Colonic mucosa (tissue), 4 donors: ENCODE results near the gene MRPL36. TPM values are rescaled to one million over a fixed set of nuclear protein-coding genes. Genes with fewer than 3 reads are reported as not detected.
A peak's percentile ranks its signal among the peaks of the same experiment; 100 is the strongest.

Experiments
- DNase-seq: peaks from one replicate; pipeline ENCODE4 v3.0.0-alpha.2; 2020
- H3K27ac ChIP-seq: fragments of 200-600 bp; one replicate; pipeline ENCODE4 v1.8.0; 2021
- H3K27me3 ChIP-seq: fragments of 200-600 bp; one replicate; pipeline ENCODE4 v1.8.0; 2021
- H3K36me3 ChIP-seq: fragments of 200-600 bp; one replicate; pipeline ENCODE4 v1.8.0; 2021
- H3K4me1 ChIP-seq: fragments of 200-600 bp; one replicate; pipeline ENCODE4 v1.8.0; 2021; ENCODE audit warnings: mild to moderate bottlenecking
- H3K4me3 ChIP-seq: fragments of 200-600 bp; one replicate; pipeline ENCODE4 v1.8.0; 2021
- H3K9ac ChIP-seq, 2 donors: one replicate each; pipeline ENCODE4 v1.7.0; 2013; ENCODE audit warnings: control low read depth in 2 of 2, low read depth in 2 of 2, low read length in 2 of 2
- H3K9me3 ChIP-seq: fragments of 200-600 bp; one replicate; pipeline ENCODE4 v1.8.0; 2021
- intact Hi-C: fragments of 100-400 bp; cut with DNase I; formaldehyde crosslinking; loops from one replicate; pipeline ENCODE4 v1.14.1; 2022
- total RNA-seq, 2 donors: library from RNA; stranded (reverse); fragmentation: NEBNext Ultra II Directional in 1 of 2; extraction: Animal tissue kit (Norgen Biotek cat#: 25700) in 1 of 2; gene quantifications; one replicate each; pipeline ENCODE4 v1.2.1, GENCODE V29; 2021
- TF ChIP-seq, protein P1 (sequence below): fragments of 200-600 bp; IDR thresholded peaks from one replicate; pipeline ENCODE4 v1.8.0; 2022; ENCODE audit warnings: antibody characterized with exemption, mild to moderate bottlenecking
- donor health status: healthy.
- donor health status: DM: no; HTN: no; CAD: no.
- donor health status: DM: no; HTN: no; CAD: no.

The MRPL36 gene
- total RNA-seq, 2 donors from 2014 or later = 33.0 to 56.3 TPM

DNA sequence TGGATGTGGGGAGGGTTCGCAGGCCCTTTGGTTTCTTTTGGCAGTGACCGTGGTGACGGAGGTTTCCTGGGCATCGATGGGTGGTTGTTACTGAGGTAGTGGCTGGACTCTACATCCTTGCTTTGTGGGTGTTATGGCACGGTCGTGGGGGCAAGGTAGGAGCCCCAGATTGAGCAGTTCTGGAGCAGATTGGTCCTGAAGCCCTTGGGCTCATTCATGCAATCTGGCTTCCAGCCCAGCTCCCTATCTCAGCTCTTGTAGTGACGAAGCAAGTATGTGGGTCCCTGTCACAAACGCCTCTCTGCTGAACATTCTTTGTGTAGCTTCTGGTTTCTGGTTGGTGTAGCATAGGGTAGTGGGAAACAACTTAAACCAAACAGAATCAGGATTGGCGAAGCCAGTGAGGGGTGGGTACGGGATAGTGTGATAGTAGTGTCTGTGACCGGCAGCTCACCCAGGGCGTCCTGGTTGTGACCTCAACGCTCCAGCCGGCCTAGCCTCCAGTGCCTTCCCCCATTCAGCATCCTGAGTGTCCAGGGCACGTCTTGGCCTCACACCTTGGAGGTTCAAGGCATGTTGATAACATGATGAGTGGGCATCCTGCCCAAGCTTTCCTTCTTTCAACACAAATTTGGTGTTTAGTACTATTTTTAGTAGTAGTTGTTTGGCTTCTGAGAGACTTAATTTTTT, 4.5 kb upstream of the MRPL36 start:
- Histone ChIP-seq H3K9me3 (no peaks in the 10 kb centered on the region), H3K4me1 (no peaks in the 10 kb centered on the region), H3K27ac (no peak overlapping the region), H3K4me3 (no peak overlapping the region), H3K36me3 (peaks cover 6% of the 10 kb centered on the region), H3K27me3 (no peaks in the 10 kb centered on the region), H3K9ac (no peak overlapping the region)
- no peak for DNase-seq
- TF ChIP-seq, protein P1, sequence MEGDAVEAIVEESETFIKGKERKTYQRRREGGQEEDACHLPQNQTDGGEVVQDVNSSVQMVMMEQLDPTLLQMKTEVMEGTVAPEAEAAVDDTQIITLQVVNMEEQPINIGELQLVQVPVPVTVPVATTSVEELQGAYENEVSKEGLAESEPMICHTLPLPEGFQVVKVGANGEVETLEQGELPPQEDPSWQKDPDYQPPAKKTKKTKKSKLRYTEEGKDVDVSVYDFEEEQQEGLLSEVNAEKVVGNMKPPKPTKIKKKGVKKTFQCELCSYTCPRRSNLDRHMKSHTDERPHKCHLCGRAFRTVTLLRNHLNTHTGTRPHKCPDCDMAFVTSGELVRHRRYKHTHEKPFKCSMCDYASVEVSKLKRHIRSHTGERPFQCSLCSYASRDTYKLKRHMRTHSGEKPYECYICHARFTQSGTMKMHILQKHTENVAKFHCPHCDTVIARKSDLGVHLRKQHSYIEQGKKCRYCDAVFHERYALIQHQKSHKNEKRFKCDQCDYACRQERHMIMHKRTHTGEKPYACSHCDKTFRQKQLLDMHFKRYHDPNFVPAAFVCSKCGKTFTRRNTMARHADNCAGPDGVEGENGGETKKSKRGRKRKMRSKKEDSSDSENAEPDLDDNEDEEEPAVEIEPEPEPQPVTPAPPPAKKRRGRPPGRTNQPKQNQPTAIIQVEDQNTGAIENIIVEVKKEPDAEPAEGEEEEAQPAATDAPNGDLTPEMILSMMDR = no peak
- intact Hi-C loops = no loop called here

DNA sequence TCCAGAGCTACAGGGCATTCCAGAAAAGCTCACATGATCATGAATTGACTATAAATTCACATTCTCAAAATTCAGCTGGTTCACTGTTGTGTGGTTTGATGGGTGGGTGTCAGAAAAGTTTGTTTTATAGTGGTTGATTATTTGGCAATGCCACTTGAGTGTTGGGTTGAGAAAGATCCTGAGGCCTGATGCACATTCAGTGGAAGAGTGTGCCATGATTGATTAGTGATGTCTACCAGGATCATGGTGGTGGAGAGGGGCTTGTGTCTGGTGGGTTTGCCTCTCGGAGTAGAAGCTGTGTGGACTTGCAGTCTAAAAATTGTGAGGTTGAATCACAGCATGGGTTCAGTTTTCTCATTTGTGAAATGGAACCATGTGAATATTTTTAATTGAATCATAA, 3.6 kb upstream of the MRPL36 start:
- H3K4me1 ChIP-seq = peaks cover 4% of the 10 kb centered on the region
- H3K27me3 ChIP-seq = no peaks in the 10 kb centered on the region

DNA sequence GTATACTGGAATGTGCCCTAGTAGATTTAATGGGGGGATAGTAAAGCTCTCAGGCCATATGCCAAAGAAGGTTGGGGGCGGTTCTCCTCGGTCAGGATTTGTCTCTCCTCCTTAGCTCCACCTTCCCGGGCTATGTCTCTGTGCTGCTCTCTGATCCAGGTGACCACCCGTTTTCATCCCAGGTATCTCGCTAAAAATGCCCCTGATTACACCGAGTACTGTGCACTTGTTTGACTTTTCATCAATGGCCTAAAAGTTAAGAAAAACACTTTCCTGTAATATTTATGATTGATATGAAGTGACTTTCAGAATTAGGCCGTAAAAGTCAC, 2.3 kb upstream of the MRPL36 start:
- peak overlapping the region; percentile 82 to 89 for H3K9ac ChIP-seq
- intact Hi-C loops = no loop called here
- no peaks in the 10 kb centered on the region for H3K27me3 ChIP-seq
- H3K4me3 ChIP-seq = peak overlapping the region; percentile 81
- peaks cover 6% of the 10 kb centered on the region for H3K36me3 ChIP-seq
- peaks cover 4% of the 10 kb centered on the region for H3K4me1 ChIP-seq
- peak overlapping the region; percentile 80 for H3K27ac ChIP-seq
- DNase-seq = peak; percentile 37
- TF ChIP-seq, protein P1 = no peak
- H3K9me3 ChIP-seq = no peaks in the 10 kb centered on the region

More for the DNA sequence above, 3.6 kb upstream of the MRPL36 start:
- no peak overlapping the region for H3K27ac ChIP-seq
- intact Hi-C loops = no loop called here
- no peak overlapping the region for H3K4me3 ChIP-seq
- TF ChIP-seq, protein P1 = no peak
- no peak overlapping the region for H3K9ac ChIP-seq
- H3K9me3 ChIP-seq = no peaks in the 10 kb centered on the region
- peaks cover 6% of the 10 kb centered on the region for H3K36me3 ChIP-seq
- DNase-seq = no peak

DNA sequence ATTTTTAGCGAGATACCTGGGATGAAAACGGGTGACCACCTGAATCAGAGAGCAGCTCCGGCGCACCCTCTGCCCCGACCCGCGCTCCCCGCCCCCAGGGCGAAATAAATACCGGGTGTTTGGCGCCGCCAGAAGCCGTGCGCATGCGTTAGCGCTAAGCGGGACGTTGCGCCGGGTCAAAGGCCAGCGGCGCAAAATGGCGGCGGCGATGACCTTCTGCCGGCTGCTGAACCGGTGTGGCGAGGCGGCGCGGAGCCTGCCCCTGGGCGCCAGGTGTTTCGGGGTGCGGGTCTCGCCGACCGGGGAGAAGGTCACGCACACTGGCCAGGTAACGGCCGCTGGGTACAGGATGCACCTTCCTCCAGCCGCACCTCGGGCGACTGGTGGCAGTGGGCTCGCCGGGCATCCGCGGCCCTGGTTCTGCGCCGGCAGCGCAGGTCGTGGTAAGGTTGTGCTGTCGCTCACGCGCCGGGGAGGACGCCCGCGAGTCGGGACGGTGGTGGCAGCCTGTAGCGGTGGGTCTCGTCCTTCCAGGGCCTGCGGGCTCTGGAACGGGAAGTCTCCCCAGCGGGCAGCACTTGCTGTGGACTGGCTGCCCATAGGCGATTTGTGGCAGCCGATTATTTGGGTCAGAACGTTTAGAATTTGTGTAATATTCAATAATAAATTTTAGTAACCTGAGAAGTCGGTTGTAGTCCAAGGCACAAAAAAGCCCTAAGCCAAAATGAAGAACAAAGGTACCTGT, 1.8 kb upstream of the MRPL36 start, which contains the start of gene NDUFS6:
NDUFS6 (plus strand) TSS at position 186 of the 745 bp plus-strand sequence; CDS start at position 197, 11 bp downstream.
- no peaks in the 10 kb centered on the region for H3K9me3 ChIP-seq
- H3K27me3 ChIP-seq = no peaks in the 10 kb centered on the region
- peaks cover 4% of the 10 kb centered on the region for H3K4me1 ChIP-seq
- TF ChIP-seq, protein P1 = no peak
- peak; percentile 85 for DNase-seq
- peaks cover 6% of the 10 kb centered on the region for H3K36me3 ChIP-seq
- peak within 1 kb of the TSS; percentile 82 to 89 for H3K9ac ChIP-seq
- peak within 1 kb of the TSS; percentile 80 for H3K27ac ChIP-seq
- H3K4me3 ChIP-seq = peak within 1 kb of the TSS; percentile 81
- intact Hi-C loops = no loop called here

DNA sequence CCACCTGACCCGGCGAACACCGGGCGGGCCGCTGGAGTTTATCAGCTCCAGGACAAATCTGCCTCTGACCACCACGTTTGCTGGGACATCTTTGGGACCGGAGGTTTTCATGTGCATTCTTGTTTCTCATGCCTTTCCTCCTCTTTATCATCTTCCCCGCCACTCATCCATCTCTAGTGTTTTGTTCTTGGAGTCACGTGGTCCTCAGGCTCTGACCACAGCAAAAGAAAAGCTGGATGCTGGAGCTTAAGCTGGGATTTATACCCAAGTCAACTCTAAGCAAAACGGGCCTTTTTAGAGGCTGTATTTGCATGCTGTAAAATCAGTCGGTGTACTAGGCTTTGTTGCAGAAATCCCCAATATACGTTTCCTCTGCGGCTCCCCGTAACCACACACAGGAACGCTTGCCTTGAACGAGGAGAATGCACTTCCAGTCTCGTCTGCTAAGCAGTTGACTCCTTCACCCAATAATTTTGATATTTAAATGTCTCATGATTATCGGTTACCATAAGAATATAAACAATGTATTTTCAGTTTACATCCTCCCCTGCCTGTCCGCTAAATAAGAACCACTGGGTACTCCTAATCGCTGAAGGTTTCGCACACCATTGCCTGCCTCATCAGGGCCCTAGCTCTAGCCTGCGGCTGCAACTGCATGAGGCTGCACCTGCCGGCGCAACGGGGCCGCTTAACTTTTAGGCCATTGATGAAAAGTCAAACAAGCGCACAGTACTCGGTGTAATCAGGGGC, 1.0 kb upstream of the MRPL36 start:
- TF ChIP-seq, protein P1 = no peak
- peak overlapping the region; percentile 80 for H3K27ac ChIP-seq
- no peaks in the 10 kb centered on the region for H3K9me3 ChIP-seq
- H3K4me1 ChIP-seq = peaks cover 4% of the 10 kb centered on the region
- H3K27me3 ChIP-seq = no peaks in the 10 kb centered on the region
- intact Hi-C loops = no loop called here
- H3K4me3 ChIP-seq = peak overlapping the region; percentile 81
- peak; percentile 38 for DNase-seq
- H3K9ac ChIP-seq = peak overlapping the region; percentile 82 to 85
- peaks cover under 1% of the 10 kb centered on the region for H3K36me3 ChIP-seq
